ENCODE measurements around the gene SLC2A2.

Gene SLC2A2

DNA sequence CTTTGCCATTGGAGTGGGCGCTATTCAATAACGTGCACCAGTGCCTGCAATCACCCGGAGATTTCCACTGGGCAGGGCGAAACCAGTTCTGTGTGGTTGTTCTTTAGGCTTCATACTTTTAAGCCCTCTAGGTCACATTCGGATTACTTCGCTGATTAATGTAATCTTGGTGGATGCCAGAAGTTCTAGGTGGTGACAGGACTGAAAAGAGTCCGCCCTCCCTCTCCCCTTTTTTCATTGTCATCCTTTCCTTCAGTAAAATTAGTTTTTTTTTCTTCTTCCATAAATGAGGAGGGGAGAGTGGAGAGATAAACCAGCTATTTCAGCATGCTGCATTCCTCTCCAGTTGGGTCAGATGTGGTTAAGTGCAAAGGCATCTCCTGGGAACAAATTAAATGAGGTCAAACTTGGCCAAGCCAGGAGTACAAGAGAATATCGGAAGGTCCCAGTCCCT, 2.3 kb upstream of the SLC2A2 start:
- no peak for DNase-seq (ENCODE audit: low spot score)

DNA sequence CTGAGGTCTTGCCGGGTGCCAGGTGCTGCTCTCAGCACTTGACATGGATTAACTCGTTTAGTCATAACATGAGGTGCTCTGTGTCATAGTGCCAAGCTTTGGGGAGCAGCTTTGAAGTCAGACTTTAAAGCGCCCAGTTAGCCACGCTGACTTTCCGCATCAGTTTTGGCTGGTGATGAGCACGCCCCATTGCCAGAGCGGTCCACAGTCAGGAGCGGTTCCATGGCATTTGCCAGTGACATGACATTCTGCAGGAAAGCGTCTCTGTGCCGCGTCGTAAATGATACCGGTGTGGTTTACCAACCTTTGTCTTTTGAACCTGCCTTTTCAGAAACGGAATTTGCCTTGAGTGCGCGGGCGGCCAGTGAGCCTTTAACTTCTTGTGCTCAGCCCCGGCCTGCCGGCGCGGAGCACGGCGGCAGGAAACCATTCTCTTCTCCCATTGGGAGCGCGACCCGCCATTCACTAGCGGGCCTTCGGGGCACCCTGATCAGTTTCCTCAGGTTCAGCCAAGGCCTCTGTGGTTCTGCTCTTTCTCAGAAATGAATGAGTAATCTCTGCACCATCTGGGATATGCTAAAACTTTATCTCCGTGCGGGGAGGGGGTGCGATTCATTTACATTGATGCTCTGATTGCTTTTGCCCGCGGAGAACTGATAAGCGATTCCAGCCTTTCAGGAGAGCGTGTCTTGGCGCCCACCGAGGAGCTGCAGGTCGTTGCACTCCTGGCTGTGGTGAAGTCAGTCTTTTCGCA, 1.7 kb upstream of the SLC2A2 start:
- DNase-seq (ENCODE audit: low spot score), result peak; percentile 15

- DNase-seq (ENCODE audit: low spot score), result no peak
Observed at GRCh38 chr3:171023566-171023965, 3.0 kb downstream of the SLC2A2 start.

DNA sequence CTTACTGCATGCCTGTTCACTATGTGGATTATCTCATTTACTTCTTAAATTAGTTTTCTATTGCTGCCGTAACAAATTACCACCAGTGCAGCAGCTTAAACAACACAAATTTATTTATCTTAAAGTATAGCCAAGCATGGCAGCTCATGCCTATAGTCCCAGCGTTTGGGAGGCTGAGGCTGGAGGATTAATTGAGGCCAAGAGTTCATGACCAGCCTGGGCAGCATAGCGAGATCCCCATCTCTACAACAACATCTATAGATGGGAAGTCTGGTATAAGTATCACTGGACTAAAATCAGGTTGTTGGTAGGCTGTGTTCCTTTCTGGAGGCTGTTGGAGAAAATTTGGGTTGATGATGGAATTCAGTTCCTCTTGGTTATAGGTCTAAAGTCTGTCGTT, 5.1 kb downstream of the SLC2A2 start:
- DNase-seq (ENCODE audit: low spot score), result no peak

DNA sequence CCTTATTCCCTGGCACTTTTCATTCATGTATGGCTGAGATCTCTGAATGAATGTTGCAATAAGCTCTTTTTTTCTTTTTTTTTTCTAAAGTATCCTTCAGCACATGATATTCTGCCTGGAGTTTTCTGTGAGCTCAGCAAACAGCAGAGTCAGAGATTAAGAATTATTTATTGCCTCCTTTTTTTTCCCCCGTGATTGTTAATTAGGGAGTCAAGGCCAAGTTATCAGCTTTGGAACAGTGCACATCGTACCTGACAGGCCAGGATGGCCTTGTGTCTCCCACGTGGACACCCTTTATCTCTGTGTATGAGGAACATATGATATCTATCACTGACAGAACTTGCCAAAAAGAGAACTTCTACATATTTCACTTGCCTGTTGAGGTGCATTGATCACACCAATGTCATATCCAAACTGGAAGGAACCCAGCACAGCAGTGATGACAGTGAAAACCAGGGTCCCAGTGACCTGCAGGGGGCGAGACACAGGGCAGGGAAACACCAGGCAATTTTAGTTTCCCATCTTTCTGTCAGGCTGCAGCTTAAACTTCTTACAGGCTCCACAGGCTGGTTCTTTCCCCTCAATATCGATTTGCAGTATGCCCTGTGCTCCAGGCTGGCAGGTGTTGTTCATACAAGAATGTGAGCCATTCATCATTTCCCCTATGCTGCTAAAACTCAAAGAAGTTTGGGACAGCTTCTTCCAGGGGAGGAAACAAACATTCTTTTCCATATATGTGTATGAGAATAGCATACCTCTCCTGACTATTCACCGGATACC, 8.2 kb downstream of the SLC2A2 start:
- DNase-seq (ENCODE audit: low spot score), result no peak

GRCh38 chr3:171013822-171014748, 12.4 kb downstream of the SLC2A2 start:
- no peak for DNase-seq (ENCODE audit: low spot score)

GRCh38 chr3:171011873-171012336, 14.6 kb downstream of the SLC2A2 start:
- no peak for DNase-seq (ENCODE audit: low spot score)

DNA sequence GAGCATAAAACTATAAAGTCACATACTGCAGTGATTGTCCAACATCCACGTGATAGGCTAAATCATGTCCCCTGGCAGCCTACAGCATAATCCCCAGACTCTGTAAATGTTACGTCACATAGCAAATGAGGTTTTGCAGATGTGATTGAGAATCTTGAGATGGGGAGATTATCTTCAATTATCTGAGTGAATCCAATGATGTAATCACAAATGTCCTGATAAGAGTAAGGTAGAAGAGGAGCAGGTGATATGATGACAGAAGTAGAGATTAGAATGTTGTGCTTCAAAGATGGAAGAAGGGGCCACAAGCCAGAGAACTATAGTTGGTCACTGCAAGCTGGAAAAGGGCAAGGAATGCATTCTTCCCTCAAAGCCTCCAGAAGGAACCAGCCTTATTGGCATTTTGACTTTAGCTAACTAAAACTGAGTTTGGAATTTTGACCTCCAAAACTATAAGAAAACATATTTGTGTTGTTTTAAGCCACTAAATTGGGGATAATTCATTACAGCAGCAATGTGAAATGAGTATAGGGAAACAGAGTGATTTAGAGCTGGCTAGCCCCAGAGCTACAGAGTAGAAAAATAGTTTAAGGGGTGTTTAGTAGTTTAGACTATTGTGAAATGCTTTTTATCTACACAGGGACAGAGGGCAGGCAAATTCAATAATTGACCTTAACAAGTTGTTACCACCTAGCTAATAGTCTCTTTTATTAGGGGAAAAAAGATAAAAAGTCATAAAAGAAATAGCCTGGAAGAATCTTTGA, 15.2 kb downstream of the SLC2A2 start:
- no peak for DNase-seq (ENCODE audit: low spot score)

DNA sequence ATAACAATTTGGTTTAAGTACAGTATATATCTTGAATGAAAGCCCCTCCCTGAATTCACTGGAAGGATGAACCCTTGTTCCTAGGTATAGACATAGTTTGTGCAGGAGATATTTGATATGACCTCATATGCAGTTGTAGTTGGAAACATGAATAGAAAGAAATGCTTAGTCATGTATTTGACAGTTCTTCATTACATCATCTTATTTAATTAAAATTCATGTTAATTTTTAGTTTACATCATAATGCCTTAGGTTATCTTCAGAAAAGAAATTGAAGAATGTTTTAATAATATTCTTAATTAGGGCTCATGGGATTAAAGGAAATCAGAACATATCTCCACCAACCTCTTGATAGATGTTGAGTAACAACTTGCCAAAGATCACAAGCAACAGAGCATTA, 19.2 kb downstream of the SLC2A2 start:
- no peak for DNase-seq (ENCODE audit: low spot score)

- no peak for DNase-seq (ENCODE audit: low spot score)
Observed at GRCh38 chr3:171005648-171006047, 20.9 kb downstream of the SLC2A2 start.

- no peak for DNase-seq (ENCODE audit: low spot score)
Observed at GRCh38 chr3:171001957-171002694, 24.4 kb downstream of the SLC2A2 start.

DNA sequence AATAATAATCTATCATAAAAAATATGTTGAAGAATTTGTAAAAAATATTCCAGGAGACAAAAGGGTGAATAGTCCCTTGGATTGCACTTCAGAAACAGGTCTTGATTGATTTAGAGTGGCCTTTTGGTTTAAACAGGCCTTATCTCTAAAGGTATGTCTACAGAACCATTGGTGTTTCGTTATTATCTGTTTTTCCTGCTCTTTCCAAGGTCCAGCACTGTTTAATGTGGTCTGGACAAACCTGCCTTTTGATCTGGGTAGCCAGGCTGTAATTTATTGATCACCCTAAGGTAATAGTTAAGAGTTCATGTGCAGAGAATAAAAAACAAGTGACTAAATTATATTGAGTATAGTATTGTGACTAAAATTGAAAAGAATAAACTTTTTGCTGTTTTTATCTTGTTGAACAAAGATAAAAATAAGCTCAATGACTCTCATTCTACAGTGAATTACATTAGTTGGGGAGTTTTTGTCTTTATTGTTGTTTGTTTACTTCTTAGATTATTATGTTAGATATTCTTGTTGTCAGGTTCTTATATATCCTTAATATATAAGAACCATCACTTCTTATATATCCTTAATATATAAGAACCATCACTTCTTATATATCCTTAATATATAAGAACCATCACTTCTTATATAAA, 25.1 kb downstream of the SLC2A2 start:
- DNase-seq (ENCODE audit: low spot score), result no peak

GRCh38 chr3:171000281-171000680, 26.2 kb downstream of the SLC2A2 start:
- no peak for DNase-seq (ENCODE audit: low spot score)

DNA sequence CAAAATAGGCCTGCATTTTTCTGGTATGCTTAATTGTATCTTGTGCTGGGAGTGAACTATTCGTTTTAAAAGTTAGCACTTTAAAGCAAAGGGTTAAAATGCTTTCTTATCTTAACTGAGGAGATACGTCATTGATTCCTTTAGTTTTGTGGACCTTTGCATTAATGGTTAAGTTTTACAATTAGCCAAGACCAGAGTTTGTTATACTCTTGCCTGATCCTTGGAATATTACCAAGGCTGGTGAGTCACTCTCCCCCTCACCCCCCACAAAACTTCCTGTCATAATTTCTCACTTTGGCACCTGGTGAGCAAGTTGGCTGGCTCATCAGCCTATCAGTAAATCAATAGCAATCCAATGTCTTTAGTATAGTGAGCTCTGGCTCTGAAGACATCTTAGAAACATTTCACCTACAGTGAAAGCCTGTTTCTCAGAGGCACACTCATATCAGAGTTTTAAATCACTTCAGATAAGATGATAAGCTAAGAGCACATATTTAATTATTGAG, 26.7 kb downstream of the SLC2A2 start:
- DNase-seq (ENCODE audit: low spot score), result no peak

DNA sequence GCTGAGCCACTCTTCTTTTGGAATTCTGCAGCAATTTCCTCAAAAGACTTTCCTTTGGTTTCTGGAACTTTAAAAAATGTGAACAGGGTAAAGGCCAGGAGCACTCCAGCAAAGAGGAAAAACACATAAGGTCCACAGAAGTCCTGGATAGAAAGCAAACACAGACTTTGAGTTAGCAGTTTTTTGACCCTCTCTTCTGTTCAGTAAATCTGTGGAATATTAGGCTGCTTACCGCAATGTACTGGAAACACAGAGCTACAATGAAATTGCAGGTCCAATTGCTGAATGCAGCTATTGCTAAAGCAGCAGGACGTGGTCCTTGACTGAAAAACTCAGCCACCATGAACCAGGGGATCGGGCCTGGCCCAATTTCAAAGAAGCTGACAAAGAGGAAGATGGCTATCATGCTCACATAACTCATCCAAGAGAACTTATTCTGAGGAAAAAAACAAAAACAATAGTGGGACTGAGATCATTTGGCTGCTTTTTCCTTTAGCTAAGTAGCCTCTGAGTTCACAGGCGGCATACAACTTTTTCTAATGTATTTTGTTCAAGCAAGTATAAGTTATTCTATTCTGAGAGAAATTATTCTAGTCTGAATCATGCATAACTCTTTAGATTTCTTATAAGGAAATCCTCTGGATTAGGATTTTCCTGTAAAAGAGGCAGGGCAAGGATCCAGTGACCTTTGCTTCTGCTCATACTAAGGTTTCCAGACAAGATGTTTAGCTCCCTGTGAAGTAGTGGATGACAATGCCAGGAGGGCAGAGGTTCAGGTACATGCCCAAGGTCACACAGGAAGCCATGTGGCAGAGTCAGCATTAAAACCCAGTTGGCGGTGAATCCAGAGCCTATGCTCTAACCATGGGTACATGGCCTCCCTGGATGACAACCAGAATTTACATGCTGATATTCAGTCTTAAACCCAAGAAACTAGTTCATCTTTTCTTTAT, 28.3 kb downstream of the SLC2A2 start:
- no peak for DNase-seq (ENCODE audit: low spot score)

- DNase-seq (ENCODE audit: low spot score), result no peak
Observed at GRCh38 chr3:170992854-170993253, 33.7 kb downstream of the SLC2A2 start.

DNA sequence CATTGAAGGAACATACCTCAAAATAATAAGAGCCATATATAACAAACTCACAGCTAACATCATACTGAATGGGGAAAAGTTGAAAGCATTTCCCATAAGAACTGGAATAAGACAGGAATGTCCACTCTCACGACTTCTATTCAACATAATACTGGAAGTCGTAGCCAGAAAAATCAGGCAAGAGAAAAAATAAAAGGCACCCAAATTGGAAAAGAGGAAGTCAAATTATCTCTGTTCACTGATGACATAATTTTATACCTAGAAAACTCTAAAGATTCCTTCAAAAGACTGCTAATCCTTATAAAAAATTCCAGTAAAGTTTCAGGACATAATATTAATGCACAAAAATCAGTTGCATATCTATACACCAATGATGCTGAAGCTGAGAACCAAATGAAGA, 34.9 kb downstream of the SLC2A2 start:
- DNase-seq (ENCODE audit: low spot score), result no peak

- no peak for DNase-seq (ENCODE audit: low spot score)
Observed at GRCh38 chr3:170989100-170989648, 37.3 kb downstream of the SLC2A2 start.

- no peak for DNase-seq (ENCODE audit: low spot score)
Observed at GRCh38 chr3:170988378-170988777, 38.1 kb downstream of the SLC2A2 start.

All from CD4-positive, alpha-beta T cell treated with Interleukin-2 at 100 ng/mL for 4 hours (primary cell).